ENCODE results near the gene NSMCE1. TPM values are rescaled to one million over a fixed set of nuclear protein-coding genes. Genes with fewer than 3 reads are reported as not detected.
A peak's percentile ranks its signal among the peaks of the same experiment; 100 is the strongest.

NSMCE1 gene
- total RNA-seq, 4 donors from 2014 or later = 22.4 to 92.4 (median 29.5) TPM

DNA sequence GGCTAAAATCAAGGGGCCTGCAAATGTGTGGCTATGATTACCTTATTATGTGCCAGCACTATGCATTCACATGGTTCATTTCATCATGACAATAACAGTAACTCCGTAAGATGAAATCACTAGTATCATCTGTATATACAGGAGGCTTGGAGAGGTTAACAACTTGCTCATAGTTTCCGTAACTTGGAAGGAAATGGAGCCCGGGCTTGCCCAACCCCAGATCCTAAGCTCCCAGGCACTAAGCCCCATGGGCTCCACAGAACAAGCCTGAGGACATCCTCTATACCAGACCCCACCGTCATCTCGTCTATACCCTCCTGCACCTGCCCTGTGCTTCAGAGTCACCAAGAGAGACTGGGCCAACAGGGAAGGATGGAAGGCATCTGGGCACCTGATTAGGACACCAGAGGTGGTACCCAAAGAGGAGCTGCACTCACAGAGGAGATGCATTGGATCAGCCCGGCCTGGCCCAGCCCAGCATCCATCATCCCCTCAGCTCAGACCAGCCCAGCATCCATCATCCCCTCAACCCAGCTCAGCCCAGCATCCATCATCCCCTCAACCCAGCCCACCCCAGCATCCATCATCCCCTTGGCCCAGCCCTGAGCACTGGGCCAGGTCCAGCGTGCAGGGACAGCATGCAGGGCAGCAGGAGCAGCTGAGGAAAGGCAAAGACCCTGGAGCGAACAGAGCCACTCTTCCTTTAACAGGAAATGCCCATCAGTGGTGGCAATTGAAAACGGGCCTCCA lies 28.5 kb downstream of the NSMCE1 start:
- TF ChIP-seq POLR2A (IDR thresholded peaks at IDR 0.05) = no peak
- TF ChIP-seq, protein P1, sequence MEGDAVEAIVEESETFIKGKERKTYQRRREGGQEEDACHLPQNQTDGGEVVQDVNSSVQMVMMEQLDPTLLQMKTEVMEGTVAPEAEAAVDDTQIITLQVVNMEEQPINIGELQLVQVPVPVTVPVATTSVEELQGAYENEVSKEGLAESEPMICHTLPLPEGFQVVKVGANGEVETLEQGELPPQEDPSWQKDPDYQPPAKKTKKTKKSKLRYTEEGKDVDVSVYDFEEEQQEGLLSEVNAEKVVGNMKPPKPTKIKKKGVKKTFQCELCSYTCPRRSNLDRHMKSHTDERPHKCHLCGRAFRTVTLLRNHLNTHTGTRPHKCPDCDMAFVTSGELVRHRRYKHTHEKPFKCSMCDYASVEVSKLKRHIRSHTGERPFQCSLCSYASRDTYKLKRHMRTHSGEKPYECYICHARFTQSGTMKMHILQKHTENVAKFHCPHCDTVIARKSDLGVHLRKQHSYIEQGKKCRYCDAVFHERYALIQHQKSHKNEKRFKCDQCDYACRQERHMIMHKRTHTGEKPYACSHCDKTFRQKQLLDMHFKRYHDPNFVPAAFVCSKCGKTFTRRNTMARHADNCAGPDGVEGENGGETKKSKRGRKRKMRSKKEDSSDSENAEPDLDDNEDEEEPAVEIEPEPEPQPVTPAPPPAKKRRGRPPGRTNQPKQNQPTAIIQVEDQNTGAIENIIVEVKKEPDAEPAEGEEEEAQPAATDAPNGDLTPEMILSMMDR (IDR thresholded peaks at IDR 0.05) = no peak
- Histone ChIP-seq H3K36me3 (no peaks in the 10 kb centered on the region), H3K4me1 (peaks cover 35 to 90% (median 71%) of the 10 kb centered on the region in 3 donors), H3K9me3 (no peaks in the 10 kb centered on the region), H3K27me3 (no peaks in the 10 kb centered on the region), H3K4me3 (no peak overlapping the region), H3K27ac (peak overlapping the region in 3 of 4 donors; percentile 80 to 83 (median 82))
- DNase-seq = no peak
- intact Hi-C loops (cut with DNase I) = loop anchor here (5.0 kb wide), 1 partner anchor 127 kb away; no protein-coding TSS in a partner anchor
- 72 to 79% methylated on average over 8 of the region's 9 CpGs for WGBS, 2 donors

DNA sequence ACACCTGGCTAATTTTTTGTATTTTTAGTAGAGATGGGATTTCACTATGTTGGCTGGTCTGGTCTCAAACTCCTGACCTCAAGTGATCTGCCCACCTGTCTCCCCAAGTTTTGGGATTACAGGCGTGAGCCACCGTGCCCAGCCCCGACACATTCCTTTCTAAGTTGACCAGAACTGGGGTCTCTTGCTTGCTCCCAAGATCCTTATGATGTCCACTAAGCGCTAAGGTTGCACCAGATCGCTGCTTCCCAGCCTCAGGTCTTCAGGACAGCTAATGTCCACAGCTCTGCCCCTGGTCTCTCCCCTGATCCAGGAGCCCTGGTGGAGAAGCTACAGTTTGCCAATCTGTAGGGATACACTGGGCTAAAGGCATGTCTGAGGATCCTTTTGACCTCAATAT lies 29.5 kb downstream of the NSMCE1 start:
- TF ChIP-seq, protein P1 (IDR thresholded peaks at IDR 0.05) = no peak
- TF ChIP-seq POLR2A (IDR thresholded peaks at IDR 0.05) = no peak
- no peaks in the 10 kb centered on the region for H3K27me3 ChIP-seq
- H3K36me3 ChIP-seq = peaks cover 0 to 6% (median 0%) of the 10 kb centered on the region in 3 donors
- no peak overlapping the region for H3K4me3 ChIP-seq
- no peaks in the 10 kb centered on the region for H3K9me3 ChIP-seq
- intact Hi-C loops (cut with DNase I) = loop anchor here (5.0 kb wide), 1 partner anchor 128 kb away; no protein-coding TSS in a partner anchor
- peaks cover 27 to 90% (median 70%) of the 10 kb centered on the region in 3 donors for H3K4me1 ChIP-seq
- no peak for DNase-seq
- peak overlapping the region in 2 of 4 donors; percentile 78 to 85 for H3K27ac ChIP-seq
- 95 to 100% methylated on average over 5 of the region's 5 CpGs for WGBS, 2 donors

DNA sequence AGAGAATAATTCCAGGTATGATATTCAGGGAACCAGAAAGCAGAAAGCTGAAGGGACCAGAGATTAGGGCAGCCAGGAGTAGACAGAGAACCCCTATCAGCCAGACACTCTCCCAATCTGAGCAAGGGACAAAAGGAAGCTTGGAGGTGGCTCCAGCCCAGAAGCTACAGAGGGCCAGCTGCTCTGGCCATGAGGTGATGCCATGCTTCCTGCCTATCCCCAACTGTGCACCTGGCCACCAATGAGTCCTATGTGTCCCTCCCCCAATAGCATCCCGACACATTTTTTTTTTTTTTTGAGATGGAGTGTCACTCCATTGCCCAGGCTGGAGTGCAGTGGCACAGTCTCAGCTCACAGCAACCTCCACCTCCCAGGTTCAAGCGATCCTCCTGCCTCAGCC lies 30.0 kb downstream of the NSMCE1 start:
- Histone ChIP-seq H3K9me3 (no peaks in the 10 kb centered on the region), H3K27me3 (no peaks in the 10 kb centered on the region), H3K36me3 (peaks cover 0 to 10% (median 0%) of the 10 kb centered on the region in 3 donors), H3K27ac (peak overlapping the region in 3 of 4 donors; percentile 50 to 85 (median 78)), H3K4me3 (no peak overlapping the region), H3K4me1 (peaks cover 23 to 90% (median 65%) of the 10 kb centered on the region in 3 donors)
- TF ChIP-seq, protein P1 (IDR thresholded peaks at IDR 0.05) = no peak
- no peak for TF ChIP-seq POLR2A (IDR thresholded peaks at IDR 0.05)
- no peak for DNase-seq
- WGBS, 2 donors = 86 to 100% methylated on average over 2 of the region's 2 CpGs
- intact Hi-C loops (cut with DNase I) = loop anchor here (5.0 kb wide), 1 partner anchor 129 kb away; no protein-coding TSS in a partner anchor

DNA sequence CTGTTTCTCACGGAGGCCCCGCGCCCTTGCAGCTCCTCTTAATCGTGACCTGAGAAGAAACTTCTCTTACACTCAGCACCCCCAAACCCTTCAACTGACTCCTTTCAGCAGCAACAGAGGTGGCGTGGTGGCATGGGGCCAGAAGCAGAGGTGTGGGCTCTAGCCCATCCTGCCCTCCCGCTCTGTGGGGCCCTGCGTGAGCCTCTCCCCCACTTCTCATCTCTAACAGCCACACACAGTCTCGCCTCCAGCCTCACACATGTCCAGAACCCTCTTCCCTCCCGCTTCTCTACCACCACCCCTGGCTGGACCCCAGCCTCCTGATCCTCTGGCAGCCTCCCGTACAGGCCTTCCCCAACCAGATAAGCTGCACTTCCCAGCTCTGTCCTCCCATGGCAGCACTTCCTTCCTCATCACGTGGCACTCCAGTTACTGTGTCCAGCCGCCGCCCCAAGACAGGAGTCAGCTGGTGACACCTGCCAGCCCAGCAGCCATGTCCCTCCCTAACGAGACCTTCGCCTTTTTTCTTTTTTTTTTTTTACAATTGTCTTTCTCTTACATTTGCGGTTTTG lies 30.5 kb downstream of the NSMCE1 start:
- Histone ChIP-seq H3K4me3 (no peak overlapping the region), H3K4me1 (peaks cover 20 to 90% (median 61%) of the 10 kb centered on the region in 3 donors), H3K36me3 (peaks cover 0 to 15% (median 0%) of the 10 kb centered on the region in 3 donors), H3K9me3 (no peaks in the 10 kb centered on the region), H3K27me3 (no peaks in the 10 kb centered on the region), H3K27ac (peak overlapping the region; percentile 50 to 89 (median 82))
- no peak for DNase-seq
- WGBS, 2 donors = 66 to 71% methylated on average over 15 to 16 of the region's 16 CpGs
- intact Hi-C loops (cut with DNase I) = loop anchor here (5.0 kb wide), 1 partner anchor 129 kb away; no protein-coding TSS in a partner anchor
- TF ChIP-seq POLR2A (IDR thresholded peaks at IDR 0.05) = no peak
- TF ChIP-seq, protein P1 (IDR thresholded peaks at IDR 0.05) = no peak

Measured in esophagus squamous epithelium (tissue), 5 donors.